ENCODE measurements around the gene NTRK3.

DNA sequence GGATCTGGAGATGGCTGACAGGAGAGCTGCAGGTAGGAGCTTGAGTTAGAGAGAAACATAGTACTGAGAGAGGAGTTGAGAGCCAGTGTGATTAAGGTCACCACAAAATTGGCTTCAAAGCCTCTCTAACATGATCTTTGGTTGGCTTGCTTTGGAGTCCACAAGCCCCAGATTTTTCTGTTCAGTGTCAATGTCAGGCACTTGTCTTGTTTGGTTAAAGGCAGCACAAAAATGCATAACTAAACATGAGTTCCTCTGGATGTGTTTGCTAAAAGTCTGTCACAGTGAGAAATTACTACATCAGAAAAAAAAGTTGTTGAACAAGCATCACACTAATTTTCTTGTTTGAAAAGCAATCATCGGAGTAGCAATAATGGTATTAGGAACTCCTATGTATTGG is 440.5 kb downstream of the NTRK3 start:
- TF ChIP-seq POLR2AphosphoS5 (IDR thresholded peaks at IDR 0.05; ENCODE audit: low read depth, low read length) (no peak), TAF1 (IDR thresholded peaks at IDR 0.05; ENCODE audit: borderline replicate concordance, insufficient read depth, low read length) (no peak), SIN3A (IDR thresholded peaks at IDR 0.05; ENCODE audit: borderline replicate concordance, insufficient read depth, low read length) (no peak)
- TF ChIP-seq, protein P1, sequence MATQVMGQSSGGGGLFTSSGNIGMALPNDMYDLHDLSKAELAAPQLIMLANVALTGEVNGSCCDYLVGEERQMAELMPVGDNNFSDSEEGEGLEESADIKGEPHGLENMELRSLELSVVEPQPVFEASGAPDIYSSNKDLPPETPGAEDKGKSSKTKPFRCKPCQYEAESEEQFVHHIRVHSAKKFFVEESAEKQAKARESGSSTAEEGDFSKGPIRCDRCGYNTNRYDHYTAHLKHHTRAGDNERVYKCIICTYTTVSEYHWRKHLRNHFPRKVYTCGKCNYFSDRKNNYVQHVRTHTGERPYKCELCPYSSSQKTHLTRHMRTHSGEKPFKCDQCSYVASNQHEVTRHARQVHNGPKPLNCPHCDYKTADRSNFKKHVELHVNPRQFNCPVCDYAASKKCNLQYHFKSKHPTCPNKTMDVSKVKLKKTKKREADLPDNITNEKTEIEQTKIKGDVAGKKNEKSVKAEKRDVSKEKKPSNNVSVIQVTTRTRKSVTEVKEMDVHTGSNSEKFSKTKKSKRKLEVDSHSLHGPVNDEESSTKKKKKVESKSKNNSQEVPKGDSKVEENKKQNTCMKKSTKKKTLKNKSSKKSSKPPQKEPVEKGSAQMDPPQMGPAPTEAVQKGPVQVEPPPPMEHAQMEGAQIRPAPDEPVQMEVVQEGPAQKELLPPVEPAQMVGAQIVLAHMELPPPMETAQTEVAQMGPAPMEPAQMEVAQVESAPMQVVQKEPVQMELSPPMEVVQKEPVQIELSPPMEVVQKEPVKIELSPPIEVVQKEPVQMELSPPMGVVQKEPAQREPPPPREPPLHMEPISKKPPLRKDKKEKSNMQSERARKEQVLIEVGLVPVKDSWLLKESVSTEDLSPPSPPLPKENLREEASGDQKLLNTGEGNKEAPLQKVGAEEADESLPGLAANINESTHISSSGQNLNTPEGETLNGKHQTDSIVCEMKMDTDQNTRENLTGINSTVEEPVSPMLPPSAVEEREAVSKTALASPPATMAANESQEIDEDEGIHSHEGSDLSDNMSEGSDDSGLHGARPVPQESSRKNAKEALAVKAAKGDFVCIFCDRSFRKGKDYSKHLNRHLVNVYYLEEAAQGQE (IDR thresholded peaks at IDR 0.05; ENCODE audit: insufficient read depth in 1 of 2, low read depth in 2 of 2, low read length in 2 of 2): no peak

All from PFSK-1 (cell line).